Bronchial epithelial cell (primary cell): ENCODE data around the gene KDM6A. TPM values are rescaled to one million over a fixed set of nuclear protein-coding genes. Genes with fewer than 3 reads are reported as not detected.

ENCODE experiments used
- DNase-seq: peaks from one replicate; pipeline ENCODE4 v3.0.0-alpha.2; 2010; ENCODE audit warnings: low read depth
- FAIRE-seq: peaks from 2 replicates; lab custom pipeline; 2011; peaks lifted over from hg19 to GRCh38; lab: Jason Lieb, UNC
- H3K27me3 ChIP-seq: 2 replicates; pipeline ENCODE4 v1.5.1; 2011; ENCODE audit warnings: low read length; ENCODE audit not compliant: control insufficient read depth, insufficient read depth
- H3K36me3 ChIP-seq: 2 replicates; pipeline ENCODE4 v1.5.1; 2011; ENCODE audit warnings: low read length; ENCODE audit not compliant: control insufficient read depth, insufficient read depth
- H3K4me3 ChIP-seq: 2 replicates; pipeline ENCODE4 v1.5.1; 2011; ENCODE audit warnings: mild to moderate bottlenecking, low read depth, low read length, control low read depth
- CTCF ChIP-seq: IDR thresholded peaks from 2 replicates; pipeline ENCODE4 v1.5.1; 2011; ENCODE audit warnings: mild to moderate bottlenecking, moderate library complexity, low read length, control low read depth, inconsistent platforms; ENCODE audit not compliant: insufficient read depth, severe bottlenecking
- total RNA-seq: library from RNA; depleted of rRNA; stranded (reverse); fragments of >200 nt; gene quantifications from 2 replicates; pipeline ENCODE4 v1.2.1, GENCODE V29; 2014

Gene KDM6A
- total RNA-seq, 1 donor from 2014 or later: 11.1 TPM

DNA sequence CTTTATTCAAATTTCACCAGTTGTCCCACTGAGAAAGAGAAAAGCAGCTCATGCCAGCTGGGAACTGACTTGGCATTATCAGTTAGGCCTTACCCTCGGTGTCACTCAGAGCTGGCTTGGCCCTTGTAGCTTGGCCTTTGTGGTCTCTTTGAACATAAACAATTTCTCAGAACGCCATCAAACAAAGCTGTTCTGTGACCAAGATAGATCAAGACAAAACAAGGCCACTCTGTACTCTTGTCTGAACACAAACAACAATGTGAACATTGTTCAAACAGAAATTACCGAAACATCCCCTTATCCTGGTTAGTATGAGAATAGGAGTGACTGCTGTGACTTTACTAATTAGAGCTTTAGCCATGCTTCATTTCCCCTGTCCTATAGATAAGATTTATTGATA is 270.5 kb downstream of the KDM6A start:
- Histone ChIP-seq H3K4me3 (no peak overlapping the region), H3K36me3 (no peaks in the 10 kb centered on the region), H3K27me3 (no peaks in the 10 kb centered on the region)
- no peak for TF ChIP-seq CTCF
- no peak for DNase-seq
- FAIRE-seq: no peak

DNA sequence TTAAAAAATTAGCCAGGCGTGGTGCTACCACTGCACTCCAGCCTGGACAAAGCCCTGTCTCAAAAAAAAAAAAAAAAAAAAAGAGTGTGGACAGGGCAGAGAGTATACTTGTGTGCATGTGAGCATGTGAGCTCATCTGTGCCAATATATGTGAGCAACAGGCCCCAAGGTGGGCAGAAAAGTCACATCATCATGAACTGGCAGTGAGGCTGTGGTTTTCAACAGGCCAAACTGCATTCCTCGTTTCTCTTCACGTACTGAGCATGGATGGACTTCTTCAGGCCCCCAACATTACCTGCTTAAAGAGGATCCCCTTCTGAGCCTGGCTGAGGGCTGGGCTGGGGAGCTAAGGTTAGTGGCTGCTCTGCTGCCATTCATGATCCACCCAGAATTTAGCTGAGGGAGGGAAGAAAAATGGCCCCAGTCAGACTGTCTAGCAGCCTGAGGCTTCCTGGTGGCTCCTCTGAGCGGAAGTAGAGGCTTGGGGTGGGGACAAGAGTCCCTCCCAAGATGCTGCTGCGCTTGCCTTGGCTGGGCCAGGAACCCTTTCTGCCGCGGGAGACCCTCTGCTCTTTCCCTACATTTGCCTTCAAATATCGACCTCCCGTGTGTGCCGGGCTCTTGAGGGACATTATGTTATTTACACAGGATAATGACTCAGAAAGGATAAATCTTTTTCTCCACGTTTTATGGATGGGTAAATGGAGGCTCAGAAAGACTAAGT is 272.7 kb downstream of the KDM6A start:
- Histone ChIP-seq H3K4me3 (no peak overlapping the region), H3K36me3 (no peaks in the 10 kb centered on the region), H3K27me3 (no peaks in the 10 kb centered on the region)
- FAIRE-seq (no peak), DNase-seq (peak; percentile 20)
- TF ChIP-seq CTCF: no peak

GRCh38 chrX:45150821-45151220 is 277.8 kb downstream of the KDM6A start:
- no peak overlapping the region for H3K4me3 ChIP-seq
- no peaks in the 10 kb centered on the region for H3K27me3 ChIP-seq
- FAIRE-seq: no peak
- TF ChIP-seq CTCF: no peak
- H3K36me3 ChIP-seq: no peaks in the 10 kb centered on the region
- DNase-seq: no peak

DNA sequence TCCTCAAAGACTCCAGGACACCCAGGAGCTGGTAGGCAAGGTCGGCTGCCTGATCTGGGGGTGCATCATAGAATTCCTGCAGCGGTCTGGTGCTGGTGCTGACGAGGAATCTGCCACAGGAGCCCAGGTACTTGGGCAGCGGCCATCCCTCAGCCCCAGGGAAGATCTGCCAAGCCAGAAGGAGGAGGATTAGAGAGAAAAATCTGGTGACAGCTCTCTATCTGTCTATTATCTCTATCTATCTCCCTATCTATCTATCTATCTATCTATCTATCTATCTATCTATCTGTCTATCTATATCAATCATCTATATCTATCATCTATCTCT is 281.0 kb downstream of the KDM6A start:
- Histone ChIP-seq H3K36me3 (no peaks in the 10 kb centered on the region), H3K4me3 (no peak overlapping the region), H3K27me3 (no peaks in the 10 kb centered on the region)
- TF ChIP-seq CTCF: no peak
- no peak for FAIRE-seq
- no peak for DNase-seq

- DNase-seq (no peak), FAIRE-seq (no peak)
- Histone ChIP-seq H3K4me3 (no peak overlapping the region), H3K36me3 (no peaks in the 10 kb centered on the region), H3K27me3 (no peaks in the 10 kb centered on the region)
- no peak for TF ChIP-seq CTCF
These were observed 281.5 kb downstream of the KDM6A start for GRCh38 chrX:45154462-45154861.

DNA sequence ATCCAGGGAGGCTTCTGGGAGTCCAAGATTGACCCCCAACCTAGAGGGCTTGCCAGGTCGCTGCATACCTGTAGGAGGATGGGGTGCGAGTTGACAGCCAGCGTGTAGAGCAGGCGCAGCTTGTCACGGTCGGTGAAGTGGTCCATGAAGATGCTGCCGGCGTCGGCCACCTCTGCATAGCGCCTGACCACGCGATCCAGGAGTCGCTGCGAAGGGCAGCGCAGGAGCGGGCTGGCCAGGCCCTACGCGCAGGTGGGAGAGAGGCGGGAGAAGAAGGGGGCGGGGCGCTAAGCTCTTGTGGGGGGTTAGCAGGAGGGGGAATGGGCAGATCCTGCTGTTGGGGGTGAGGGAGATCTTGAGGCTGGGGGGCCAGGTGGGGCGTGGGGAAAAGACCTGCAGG is 284.7 kb downstream of the KDM6A start:
- Histone ChIP-seq H3K27me3 (no peaks in the 10 kb centered on the region), H3K4me3 (no peak overlapping the region), H3K36me3 (no peaks in the 10 kb centered on the region)
- FAIRE-seq (no peak), DNase-seq (no peak)
- TF ChIP-seq CTCF: no peak
